Fibroblast of pulmonary artery (primary cell): Measurements from ENCODE around the gene CBLN4.

Source experiments
- DNase-seq: peaks from one replicate; pipeline ENCODE4 v3.0.0-alpha.2; 2010; ENCODE audit warnings: low read depth
- H3K4me3 ChIP-seq: replicated peaks from 2 replicates; pipeline ENCODE4 v1.5.1; 2011; ENCODE audit warnings: low read depth, mild to moderate bottlenecking, control low read depth, low read length, moderate library complexity
- TF ChIP-seq, protein P1 (sequence below): IDR thresholded peaks from 2 replicates; pipeline ENCODE4 v1.5.1; 2011; ENCODE audit warnings: mild to moderate bottlenecking, control low read depth, low read length, inconsistent platforms; ENCODE audit errors: missing control alignments

CBLN4 gene

DNA sequence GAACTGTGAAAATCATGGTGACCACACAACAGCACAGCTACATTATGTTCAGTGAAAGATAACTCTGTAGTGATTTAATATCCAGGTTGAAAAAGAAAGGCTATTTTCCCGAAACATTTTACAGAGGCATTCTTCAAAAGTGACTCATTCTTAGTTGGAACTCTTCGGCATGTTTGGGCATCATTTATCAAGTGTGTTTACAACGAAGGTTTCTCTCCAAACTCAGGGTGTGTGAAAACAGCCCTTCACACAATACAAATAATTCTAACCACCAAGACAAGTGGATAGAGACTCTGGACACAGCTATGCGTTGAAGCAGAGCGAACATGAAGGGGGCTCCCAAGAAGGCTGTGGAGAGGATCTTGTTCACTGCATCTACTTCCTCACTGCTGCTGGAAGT lies 57.6 kb downstream of the CBLN4 start:
- DNase-seq, result no peak
- TF ChIP-seq, protein P1, sequence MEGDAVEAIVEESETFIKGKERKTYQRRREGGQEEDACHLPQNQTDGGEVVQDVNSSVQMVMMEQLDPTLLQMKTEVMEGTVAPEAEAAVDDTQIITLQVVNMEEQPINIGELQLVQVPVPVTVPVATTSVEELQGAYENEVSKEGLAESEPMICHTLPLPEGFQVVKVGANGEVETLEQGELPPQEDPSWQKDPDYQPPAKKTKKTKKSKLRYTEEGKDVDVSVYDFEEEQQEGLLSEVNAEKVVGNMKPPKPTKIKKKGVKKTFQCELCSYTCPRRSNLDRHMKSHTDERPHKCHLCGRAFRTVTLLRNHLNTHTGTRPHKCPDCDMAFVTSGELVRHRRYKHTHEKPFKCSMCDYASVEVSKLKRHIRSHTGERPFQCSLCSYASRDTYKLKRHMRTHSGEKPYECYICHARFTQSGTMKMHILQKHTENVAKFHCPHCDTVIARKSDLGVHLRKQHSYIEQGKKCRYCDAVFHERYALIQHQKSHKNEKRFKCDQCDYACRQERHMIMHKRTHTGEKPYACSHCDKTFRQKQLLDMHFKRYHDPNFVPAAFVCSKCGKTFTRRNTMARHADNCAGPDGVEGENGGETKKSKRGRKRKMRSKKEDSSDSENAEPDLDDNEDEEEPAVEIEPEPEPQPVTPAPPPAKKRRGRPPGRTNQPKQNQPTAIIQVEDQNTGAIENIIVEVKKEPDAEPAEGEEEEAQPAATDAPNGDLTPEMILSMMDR, result no peak

More for the DNA sequence above, 57.6 kb downstream of the CBLN4 start:
- H3K4me3 ChIP-seq, result no peak overlapping the region
